ENCODE data around the gene BAHCC1. TPM values are rescaled to one million over a fixed set of nuclear protein-coding genes. Genes with fewer than 3 reads are reported as not detected.

Gene BAHCC1
- total and polyA plus RNA-seq, 9 of the 15 experiments (the other 6 are each of a cell fraction or from before 2014, with no cell fraction given): 0.14 to 26.9 (median 5.0) TPM

GRCh38 chr17:81431545-81432482 lies 36.6 kb downstream of the BAHCC1 start:
- Histone ChIP-seq H3K9me3 (replicated peaks; ENCODE audit: control insufficient read depth, insufficient read depth, low read depth, low read length) (no peaks in the 10 kb centered on the region), H3K27me3 (ENCODE audit: control insufficient read depth in 2 of 2, insufficient read depth in 2 of 2, low read length in 2 of 2) (no peaks in the 10 kb centered on the region), H3K36me3 (ENCODE audit: control insufficient read depth, insufficient read depth, low read length) (no peaks in the 10 kb centered on the region), H3K4me3 (no peak overlapping the region), H4K20me1 (replicated peaks; ENCODE audit: control insufficient read depth, insufficient read depth, low read length) (peaks cover 6% of the 10 kb centered on the region; the same call in 1 of the 2 replicates), H3K4me2 (ENCODE audit: insufficient read depth, low read length) (no peak overlapping the region), H2AFZ (ENCODE audit: low read depth, low read length) (no peak overlapping the region), H3K9ac (ENCODE audit: insufficient read depth in 1 of 2, low read depth in 2 of 2, low read length in 2 of 2) (peak overlapping the region in 1 of 2 experiments; percentile 28; a peak in 1 of 4 replicates), H3K27ac (ENCODE audit: extremely low read depth, low read depth, low read length) (no peak overlapping the region), H3K79me2 (ENCODE audit: control insufficient read depth, insufficient read depth, low read length) (no peaks in the 10 kb centered on the region), H3K4me1 (replicated peaks in 1 of 2; ENCODE audit: control insufficient read depth in 2 of 2, insufficient read depth in 2 of 2, low read length in 2 of 2) (peaks cover 0 to 87% of the 10 kb centered on the region in 2 experiments; a peak in 2 of 5 replicates), H3K9me1 (ENCODE audit: control insufficient read depth, insufficient read depth, low read length) (no peaks in the 10 kb centered on the region)
- in situ Hi-C loops (cut with MboI) (no loop called here), intact Hi-C loops (cut with micrococcal nuclease) (no loop called here)
- 49% methylated on average over 20 of the region's 25 CpGs for WGBS (ENCODE audit: insufficient coverage, low coverage, missing lambda C conversion rate)
- POLR2A ChIA-PET: interaction anchor here (0.6 to 2.1 kb wide), 5 partner anchors 13 to 177 kb away, joined by 3 to 6 read pairs (median 4); no protein-coding TSS in a partner anchor
- ATAC-seq (0 out of 3 replicates have a peak, but pooled peaks have one; percentile 14), FAIRE-seq (no peak), DNase-seq (ENCODE audit: extremely low read depth in 1 of 4, low spot score in 3 of 4) (no peak)
- CTCF ChIA-PET (ENCODE audit: low intra/inter-chr PET ratio): no interaction called here
- no TSS peak for BruUV-seq (replicated peaks)
- TF ChIP-seq RCOR1 (IDR thresholded peaks at IDR 0.05; ENCODE audit: borderline replicate concordance in 1 of 2, low read depth in 2 of 2, low read length in 2 of 2) (peak in 1 of 2 experiments; percentile 62; a peak in 2 of 4 replicates), HDAC2 (IDR thresholded peaks at IDR 0.05) (peak; percentile 48; the same call in 1 of the 2 replicates), MITF (IDR thresholded peaks at IDR 0.05) (no peak), HOXB6 (CRISPR knock-in tag; IDR thresholded peaks at IDR 0.05; ENCODE audit: borderline replicate concordance) (no peak), ZBTB7A (IDR thresholded peaks at IDR 0.05; ENCODE audit: borderline replicate concordance, control insufficient read depth, low read depth, low read length) (no peak), KDM1A (IDR thresholded peaks at IDR 0.05) (peak; percentile 75), SNRNP70 (optimal IDR thresholded peaks at IDR 0.05; ENCODE audit: low read depth, low read length) (no peak), CHD4 (IDR thresholded peaks at IDR 0.05; ENCODE audit: insufficient read depth, insufficient replicate concordance, low read depth, low read length, poor library complexity, severe bottlenecking) (peak; percentile 78), PTBP1 (IDR thresholded peaks at IDR 0.05; ENCODE audit: low read depth, low read length) (0 out of 2 replicates have a peak, but pooled peaks have one; percentile 32), BRD4 (IDR thresholded peaks at IDR 0.05) (no peak), ZNF3 (CRISPR knock-in tag; IDR thresholded peaks at IDR 0.05) (no peak), TARDBP (IDR thresholded peaks at IDR 0.05) (no peak), BCOR (IDR thresholded peaks at IDR 0.05) (peak; percentile 94), ZC3H4 (CRISPR knock-in tag; IDR thresholded peaks at IDR 0.05; ENCODE audit: borderline replicate concordance) (no peak), SMARCA5 (IDR thresholded peaks at IDR 0.05) (peak; percentile 80; the same call in 1 of the 2 replicates), CBX1 (IDR thresholded peaks at IDR 0.05; ENCODE audit: low read depth) (peak; percentile 76; the same call in 1 of the 2 replicates)
- TF ChIP-seq, protein P1, sequence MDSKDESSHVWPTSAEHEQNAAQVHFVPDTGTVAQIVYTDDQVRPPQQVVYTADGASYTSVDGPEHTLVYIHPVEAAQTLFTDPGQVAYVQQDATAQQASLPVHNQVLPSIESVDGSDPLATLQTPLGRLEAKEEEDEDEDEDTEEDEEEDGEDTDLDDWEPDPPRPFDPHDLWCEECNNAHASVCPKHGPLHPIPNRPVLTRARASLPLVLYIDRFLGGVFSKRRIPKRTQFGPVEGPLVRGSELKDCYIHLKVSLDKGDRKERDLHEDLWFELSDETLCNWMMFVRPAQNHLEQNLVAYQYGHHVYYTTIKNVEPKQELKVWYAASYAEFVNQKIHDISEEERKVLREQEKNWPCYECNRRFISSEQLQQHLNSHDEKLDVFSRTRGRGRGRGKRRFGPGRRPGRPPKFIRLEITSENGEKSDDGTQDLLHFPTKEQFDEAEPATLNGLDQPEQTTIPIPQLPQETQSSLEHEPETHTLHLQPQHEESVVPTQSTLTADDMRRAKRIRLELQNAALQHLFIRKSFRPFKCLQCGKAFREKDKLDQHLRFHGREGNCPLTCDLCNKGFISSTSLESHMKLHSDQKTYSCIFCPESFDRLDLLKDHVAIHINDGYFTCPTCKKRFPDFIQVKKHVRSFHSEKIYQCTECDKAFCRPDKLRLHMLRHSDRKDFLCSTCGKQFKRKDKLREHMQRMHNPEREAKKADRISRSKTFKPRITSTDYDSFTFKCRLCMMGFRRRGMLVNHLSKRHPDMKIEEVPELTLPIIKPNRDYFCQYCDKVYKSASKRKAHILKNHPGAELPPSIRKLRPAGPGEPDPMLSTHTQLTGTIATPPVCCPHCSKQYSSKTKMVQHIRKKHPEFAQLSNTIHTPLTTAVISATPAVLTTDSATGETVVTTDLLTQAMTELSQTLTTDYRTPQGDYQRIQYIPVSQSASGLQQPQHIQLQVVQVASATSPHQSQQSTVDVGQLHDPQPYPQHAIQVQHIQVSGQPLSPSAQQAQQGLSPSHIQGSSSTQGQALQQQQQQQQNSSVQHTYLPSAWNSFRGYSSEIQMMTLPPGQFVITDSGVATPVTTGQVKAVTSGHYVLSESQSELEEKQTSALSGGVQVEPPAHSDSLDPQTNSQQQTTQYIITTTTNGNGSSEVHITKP (IDR thresholded peaks at IDR 0.05; ENCODE audit: partially characterized antibody): no peak
